Fibroblast of skin of scalp (primary cell): Measurements from ENCODE around the gene ZDHHC14.
"Not testable (repeated sequence)": the region's sequence is repeated elsewhere in the genome, so short reads cannot be mapped to it uniquely, and the experiment has no call there.

ENCODE experiments used
- DNase-seq: peaks from one replicate; pipeline ENCODE4 v3.0.0-alpha.2; 2013

ZDHHC14 gene

DNA sequence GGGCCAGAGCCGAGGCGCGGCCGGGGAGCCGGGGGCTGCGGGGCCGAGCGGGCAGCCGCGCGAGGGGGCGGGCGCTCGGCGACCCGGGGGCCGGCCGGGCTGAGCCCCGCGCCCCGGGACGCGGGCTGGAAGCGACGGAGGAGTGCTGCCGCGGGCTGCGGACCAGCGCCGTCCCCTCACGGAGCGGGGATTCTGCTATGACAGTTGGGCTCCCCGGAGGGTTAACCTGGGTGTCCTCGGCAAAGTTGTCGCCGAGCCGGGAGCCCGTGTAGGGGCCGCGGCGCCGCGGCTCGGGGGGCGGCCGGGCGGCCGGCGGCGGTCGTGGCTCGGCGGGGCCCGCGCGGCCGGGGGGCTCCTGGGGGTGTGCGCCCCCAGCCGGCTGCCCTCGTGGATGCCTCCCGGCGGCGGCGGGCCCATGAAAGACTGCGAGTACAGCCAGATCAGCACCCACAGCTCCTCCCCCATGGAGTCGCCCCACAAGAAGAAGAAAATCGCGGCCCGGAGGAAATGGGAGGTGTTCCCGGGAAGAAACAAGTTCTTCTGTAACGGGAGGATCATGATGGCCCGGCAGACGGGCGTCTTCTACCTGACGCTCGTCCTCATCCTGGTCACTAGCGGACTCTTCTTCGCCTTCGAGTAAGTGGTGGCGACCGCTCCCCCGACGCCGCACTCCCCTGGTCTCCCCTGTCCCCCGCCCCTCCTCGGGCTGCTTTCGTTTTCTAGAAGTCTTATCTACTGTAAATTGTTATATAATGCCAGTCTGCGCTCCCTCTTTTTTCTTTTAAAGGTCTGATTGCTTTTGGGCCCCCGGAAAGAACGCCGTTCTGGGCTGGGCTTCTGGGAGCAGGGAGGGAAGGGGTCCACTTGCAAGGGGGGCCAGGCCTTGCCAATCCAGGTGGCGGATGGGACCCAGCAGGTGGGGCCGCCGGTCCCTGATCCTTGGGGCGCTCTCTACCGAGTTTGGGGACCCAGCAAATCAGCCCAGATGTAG lies 936 bp downstream of the ZDHHC14 start:
- DNase-seq: peak; percentile 36

DNA sequence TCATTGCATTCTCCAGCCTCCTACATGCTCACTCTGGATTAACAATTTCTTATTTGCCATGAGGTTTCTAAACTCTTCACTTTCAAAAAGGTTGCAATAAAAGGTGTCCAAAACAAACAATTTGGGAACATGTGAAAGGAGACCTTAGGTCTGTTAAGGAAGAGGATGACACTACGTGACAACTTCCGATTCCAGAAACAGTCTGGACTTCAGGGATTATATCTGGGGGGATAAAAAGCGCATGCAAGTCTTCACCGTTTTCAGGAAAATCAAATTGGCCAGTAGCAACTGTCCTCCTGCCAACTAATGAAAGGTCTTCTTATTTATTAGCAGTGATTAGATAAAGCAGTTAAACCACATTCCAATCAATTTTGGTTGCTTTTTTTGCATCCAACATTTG lies 1.8 kb downstream of the ZDHHC14 start:
- no peak for DNase-seq

DNA sequence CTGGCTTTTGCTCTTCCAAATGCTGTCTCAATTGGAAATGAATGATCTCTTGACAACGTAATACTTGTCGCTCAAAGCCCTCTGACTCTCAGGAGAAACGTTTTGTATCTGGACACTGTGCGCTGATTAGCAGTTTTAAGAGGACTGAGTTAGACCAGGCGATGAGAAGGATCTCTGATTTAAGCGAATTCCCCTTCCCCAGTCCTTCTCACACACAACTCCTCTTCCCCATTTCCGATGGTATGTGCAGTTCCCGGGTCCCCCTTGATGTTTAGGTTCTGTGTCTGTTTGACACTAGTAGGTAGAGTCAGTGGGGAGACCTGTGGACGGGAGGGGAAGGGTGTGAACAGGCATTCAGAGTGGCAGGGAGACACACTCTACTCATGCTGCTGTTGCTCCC lies 2.5 kb downstream of the ZDHHC14 start:
- no peak for DNase-seq

GRCh38 chr6:157384962-157385361 lies 4.0 kb downstream of the ZDHHC14 start:
- DNase-seq: not testable (repeated sequence)

- DNase-seq: no peak
Measured at GRCh38 chr6:157385482-157385881, 4.5 kb downstream of the ZDHHC14 start.

DNA sequence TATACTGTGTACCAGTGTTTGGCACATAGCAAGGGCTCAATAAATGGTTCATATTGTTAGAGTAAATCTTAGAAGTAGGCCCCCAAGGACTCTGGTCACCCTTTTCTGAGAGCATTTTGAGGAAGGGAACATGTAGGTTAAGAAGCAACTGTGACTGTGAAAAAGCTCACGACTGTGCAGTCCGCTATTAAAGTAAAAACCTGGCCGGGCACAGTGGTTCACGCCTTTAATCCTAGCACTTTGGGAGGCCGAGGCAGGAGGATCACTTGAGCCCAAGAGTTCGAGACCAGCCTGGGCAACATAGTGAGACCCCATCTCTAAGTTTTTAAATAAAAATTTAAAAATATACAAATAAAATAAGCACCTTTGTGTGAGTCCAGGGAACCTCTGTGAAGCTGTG lies 5.0 kb downstream of the ZDHHC14 start:
- no peak for DNase-seq

- DNase-seq: no peak
Measured at GRCh38 chr6:157386454-157386853, 5.5 kb downstream of the ZDHHC14 start.

DNA sequence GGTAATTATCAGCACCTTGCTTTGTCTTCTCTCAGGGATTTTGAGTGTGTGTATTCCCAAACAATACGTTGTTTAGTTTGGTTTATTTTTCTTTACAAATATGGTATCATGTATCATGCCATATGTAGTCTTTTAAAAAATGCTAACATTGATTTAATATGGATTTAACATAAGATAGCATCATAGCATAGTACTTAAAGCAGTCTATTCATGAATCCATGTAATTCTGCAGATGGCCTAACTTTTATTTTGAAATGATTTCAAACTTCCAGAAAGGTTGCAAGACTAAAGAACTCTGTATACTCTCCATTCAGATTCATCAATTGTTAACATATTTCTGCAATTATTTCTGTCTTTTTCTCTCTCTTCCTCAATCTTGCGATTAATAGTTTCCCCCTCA lies 7.9 kb downstream of the ZDHHC14 start:
- DNase-seq: no peak

GRCh38 chr6:157390273-157391060 lies 9.5 kb downstream of the ZDHHC14 start:
- no peak for DNase-seq

- no peak for DNase-seq
Measured at GRCh38 chr6:157392927-157393668, 12.1 kb downstream of the ZDHHC14 start.

- DNase-seq: no peak
Measured at GRCh38 chr6:157393669-157394327, 12.8 kb downstream of the ZDHHC14 start.

- not testable (repeated sequence) for DNase-seq
Measured at GRCh38 chr6:157395199-157395598, 14.2 kb downstream of the ZDHHC14 start.

DNA sequence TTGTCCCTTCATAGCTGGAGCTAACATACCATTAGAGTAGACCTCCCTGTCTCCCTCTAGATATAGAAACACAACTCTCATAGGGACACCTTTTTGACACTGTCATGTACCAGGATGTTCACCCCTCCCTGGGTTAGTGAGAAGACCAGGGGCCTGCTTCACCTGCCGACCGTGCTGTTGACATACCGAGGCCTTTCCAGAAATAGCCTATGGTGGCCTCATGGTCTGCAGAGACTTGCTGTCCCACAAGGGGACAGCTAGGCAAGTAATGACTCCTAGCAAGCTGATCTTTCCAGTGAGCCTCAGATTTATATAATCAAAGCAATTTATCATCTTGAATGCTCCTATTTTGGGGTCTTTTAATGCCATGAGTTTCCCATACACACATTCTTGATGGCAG lies 15.0 kb downstream of the ZDHHC14 start:
- no peak for DNase-seq

- DNase-seq: no peak
Measured at GRCh38 chr6:157397660-157398059, 16.7 kb downstream of the ZDHHC14 start.

GRCh38 chr6:157398151-157398550 lies 17.2 kb downstream of the ZDHHC14 start:
- no peak for DNase-seq

DNA sequence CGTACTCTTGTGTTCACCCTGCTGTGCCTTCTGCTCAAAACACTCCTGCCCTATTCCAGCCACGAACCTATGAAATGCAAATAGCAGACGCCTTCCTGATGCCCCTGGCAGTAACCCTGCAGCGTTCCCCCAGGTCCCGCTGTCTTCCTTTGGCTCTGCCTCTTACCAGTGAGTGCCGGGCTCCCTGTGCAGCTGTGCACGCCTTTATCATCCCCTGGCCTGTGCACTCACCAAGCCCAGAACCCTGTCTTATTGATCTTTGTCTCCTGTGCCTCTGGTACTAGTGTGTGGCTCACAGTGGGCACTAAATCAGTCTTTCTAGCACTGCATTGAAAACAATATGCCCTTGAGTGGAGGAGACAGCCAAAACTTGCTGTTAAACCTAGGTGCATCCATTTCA lies 19.7 kb downstream of the ZDHHC14 start:
- DNase-seq: no peak

DNA sequence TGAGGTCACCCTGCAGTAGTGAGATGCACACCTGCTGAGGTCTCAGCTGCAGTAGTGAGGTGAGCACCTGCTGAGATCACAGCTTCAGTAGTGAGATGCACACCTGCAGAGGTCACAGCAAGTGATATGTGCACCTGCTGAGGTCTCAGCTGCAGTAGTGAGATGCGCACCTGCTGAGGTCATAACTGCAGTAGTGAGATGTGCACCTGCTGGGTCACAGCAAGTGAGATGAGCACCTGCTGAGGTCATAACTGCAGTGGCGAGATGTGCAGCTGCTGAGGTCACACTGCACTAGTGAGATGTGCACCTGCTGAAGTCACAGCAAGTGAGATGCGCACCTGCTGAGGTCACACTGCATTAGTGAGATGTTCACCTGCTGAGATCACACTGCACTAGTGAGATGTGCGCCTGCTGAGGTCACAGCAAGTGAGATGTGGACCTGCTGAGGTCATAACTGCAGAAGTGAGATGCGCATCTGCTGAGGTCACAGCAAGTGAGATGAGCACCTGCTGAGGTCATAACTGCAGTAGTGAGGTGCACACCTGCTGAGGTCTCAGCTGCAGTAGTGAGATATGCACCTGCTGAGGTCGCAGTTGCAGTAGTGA lies 20.8 kb downstream of the ZDHHC14 start:
- DNase-seq: no peak

DNA sequence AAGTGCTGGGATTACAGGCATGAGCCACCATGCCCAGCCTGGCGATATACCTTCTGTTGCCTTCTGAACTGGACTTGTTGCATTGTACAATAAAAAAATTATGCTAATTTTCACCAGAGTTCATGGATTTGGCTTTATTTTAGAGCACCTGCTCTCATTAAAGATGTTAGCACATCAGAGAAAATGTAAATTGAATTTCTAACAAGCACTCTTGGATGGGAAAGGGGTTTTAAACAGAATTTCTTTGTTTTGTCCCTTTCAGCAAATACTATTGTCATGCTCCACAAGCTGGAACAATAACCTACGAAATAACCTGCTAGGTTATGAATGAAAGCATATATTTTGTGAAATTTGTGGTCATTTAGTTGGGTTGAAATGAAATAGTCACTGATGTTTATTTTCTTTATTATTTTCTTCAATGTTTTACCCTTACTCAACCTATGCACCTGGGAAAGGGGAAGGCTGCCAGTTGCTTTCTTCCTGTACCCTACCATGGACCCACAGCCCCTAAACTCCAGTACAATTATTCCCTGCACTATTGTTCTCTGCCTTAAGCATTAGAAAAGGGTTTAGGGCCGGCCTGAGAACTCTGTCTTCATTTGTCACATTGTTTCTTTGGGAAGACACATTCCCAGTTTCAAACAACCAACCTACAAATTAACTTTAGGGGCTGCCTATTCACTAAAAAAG lies 22.2 kb downstream of the ZDHHC14 start:
- no peak for DNase-seq

DNA sequence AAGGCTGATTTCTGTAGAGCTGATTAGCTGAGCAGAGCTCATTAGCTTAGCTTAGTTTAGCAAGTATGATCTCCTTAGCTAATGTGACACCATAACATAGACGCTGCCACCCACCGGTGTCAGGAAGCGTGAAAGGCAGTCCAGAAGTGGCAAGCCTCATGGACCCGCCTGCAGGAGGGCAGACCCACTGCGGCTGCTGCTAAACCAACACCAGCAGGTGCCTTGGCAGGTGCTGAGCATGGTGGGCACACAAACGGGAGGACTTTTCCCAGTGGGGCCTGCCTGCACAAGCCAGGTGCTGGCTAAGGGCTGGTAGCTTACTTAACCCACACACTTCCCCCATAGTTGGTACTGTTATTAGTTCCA lies 22.7 kb downstream of the ZDHHC14 start:
- no peak for DNase-seq

DNA sequence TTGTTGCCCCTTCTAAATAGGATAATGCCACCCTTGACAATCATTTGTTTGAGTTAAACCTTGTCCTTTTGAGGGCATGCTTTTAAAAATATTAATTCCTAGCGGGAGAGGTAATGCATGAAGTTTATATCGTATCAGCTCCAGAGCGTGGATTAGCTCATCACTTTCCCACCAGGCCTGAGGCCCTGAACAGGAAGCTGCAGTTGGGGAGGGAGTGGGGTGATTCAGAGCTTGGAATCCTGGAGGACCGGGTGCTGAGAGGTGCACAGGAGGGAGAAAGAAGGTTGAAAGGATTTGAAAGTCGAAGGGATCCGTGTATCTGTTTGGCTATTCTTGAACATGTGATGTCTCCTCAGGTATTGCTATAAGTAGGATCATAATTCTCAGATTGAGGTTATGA lies 25.0 kb downstream of the ZDHHC14 start:
- peak; percentile 36 for DNase-seq

DNA sequence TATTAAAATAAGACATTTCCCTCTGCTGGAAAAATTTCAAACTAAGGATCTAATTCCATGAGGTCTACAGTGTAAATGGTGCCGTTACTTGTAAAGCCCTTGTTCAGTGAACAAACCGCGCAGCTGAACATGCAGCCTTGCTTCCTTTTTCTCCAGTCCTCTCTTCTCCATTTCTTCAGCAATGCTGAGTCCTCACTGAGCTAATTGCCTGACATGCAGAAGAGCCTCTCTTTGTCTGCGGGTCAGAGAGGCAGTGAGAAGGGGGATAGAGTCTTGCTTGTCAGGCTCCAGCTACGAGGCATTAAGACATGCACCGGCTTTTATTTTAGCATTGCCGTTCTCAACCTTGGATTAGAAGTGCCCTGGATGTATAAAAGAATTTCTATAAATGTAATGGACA lies 25.7 kb downstream of the ZDHHC14 start:
- no peak for DNase-seq
